GM12872 (cell line): Measurements from ENCODE around the gene PSMB5.

Source experiments
- TF ChIP-seq, protein P1 (sequence below): IDR thresholded peaks from 3 replicates; pipeline ENCODE4 v1.5.1; 2011; ENCODE audit warnings: low read depth, mild to moderate bottlenecking, low read length, moderate library complexity; ENCODE audit not compliant: insufficient read depth

PSMB5 gene

DNA sequence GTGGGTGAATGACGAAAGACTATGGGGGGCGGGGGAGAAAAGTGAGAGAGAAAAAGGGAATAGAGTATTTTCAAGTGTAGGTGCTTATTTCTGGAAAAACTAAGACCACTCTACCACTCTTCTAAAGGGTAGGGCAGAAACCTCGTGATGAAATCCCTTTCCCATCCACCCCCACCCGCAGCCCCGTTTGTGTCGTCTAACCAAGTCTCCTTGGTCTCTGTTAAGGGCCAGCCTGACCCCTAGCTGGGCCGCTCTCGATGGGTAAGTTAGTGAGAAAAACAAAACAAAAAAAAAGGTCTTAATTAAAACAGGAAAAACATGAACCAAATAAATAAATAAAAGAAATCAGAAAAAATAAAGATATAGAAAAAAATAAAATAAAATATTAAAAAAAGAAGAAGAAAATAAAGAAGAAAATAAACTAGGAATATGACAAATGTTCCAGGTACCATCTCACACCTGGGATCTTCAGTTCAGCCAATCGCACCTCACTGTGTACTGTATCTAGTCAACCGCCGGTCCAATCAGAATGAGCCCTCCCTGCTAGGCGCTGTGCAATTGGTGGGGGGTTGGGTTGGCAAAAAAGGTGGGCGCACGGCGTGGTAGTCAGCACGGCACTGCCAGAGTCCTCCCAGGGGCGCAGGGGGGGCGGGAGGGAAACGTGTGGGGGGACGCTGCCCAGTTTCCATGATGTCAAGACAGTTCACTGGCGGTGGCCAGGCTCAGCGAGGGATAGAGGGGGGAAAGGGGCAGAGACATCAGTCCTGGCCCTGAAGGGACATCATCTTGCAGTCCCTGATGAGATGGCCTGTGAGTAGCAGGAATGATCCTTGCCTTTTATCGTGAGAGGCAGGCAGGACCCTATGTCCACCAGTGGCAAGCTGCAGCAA, 32.4 kb upstream of the PSMB5 start:
- TF ChIP-seq, protein P1, sequence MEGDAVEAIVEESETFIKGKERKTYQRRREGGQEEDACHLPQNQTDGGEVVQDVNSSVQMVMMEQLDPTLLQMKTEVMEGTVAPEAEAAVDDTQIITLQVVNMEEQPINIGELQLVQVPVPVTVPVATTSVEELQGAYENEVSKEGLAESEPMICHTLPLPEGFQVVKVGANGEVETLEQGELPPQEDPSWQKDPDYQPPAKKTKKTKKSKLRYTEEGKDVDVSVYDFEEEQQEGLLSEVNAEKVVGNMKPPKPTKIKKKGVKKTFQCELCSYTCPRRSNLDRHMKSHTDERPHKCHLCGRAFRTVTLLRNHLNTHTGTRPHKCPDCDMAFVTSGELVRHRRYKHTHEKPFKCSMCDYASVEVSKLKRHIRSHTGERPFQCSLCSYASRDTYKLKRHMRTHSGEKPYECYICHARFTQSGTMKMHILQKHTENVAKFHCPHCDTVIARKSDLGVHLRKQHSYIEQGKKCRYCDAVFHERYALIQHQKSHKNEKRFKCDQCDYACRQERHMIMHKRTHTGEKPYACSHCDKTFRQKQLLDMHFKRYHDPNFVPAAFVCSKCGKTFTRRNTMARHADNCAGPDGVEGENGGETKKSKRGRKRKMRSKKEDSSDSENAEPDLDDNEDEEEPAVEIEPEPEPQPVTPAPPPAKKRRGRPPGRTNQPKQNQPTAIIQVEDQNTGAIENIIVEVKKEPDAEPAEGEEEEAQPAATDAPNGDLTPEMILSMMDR, result no peak

DNA sequence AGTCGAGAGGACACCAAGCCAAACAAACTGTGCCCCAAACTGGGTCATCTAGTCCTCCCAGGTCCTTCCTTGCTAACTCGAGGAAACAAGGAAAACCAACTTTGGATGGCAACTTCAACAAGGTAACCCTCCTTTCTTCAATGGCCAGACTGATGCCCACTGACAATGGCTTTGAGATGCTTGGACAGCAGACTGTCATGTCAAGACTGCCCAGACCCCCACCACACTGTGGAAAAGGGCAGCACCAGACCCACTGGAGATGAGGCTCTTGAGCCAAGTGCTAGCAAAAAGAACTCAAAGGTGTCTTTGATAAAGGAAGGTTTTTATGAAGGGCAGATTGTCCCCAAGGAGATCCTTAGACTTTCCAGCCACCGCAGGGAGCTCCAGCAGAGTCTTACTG, 31.7 kb upstream of the PSMB5 start:
- TF ChIP-seq, protein P1, result no peak

DNA sequence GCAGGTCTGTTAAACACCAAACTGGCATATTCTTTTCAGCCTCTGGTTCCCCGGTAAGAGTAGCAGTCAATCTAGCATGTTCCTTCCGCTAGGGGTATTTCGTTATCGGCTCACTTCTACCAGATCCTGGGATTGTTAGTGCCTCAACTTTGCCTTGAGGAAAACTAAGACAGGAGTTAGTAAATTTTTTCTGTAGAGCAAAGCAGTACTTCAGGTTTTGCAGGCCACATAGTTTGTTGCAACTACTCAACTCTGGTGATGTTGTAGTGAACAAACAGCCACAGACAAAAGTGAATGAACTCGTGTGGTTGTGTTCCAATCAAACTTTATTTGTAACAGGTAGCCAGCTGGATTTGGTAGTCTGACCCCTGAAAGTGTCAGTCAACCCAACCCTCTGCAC, 28.9 kb upstream of the PSMB5 start:
- TF ChIP-seq, protein P1, result no peak

DNA sequence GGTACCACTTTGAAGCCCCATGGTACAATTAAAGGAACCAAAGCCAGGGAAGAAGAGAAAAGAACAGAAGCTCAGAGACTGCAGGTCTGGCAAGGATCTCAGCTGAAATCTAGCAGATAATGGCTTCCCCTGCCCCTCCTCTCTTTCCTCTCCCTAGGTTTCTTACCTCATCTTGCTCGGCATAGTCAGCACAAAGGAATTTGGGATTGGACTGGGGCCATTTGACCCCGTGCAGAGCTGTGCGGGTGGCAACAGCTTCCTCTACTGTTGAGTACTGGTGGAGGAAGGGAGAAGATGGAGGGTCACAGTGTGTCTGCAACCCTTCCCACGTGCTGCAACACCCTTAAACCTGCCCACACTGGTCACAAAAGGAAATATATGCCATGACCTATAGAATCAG, 27.3 kb upstream of the PSMB5 start:
- TF ChIP-seq, protein P1, result no peak

DNA sequence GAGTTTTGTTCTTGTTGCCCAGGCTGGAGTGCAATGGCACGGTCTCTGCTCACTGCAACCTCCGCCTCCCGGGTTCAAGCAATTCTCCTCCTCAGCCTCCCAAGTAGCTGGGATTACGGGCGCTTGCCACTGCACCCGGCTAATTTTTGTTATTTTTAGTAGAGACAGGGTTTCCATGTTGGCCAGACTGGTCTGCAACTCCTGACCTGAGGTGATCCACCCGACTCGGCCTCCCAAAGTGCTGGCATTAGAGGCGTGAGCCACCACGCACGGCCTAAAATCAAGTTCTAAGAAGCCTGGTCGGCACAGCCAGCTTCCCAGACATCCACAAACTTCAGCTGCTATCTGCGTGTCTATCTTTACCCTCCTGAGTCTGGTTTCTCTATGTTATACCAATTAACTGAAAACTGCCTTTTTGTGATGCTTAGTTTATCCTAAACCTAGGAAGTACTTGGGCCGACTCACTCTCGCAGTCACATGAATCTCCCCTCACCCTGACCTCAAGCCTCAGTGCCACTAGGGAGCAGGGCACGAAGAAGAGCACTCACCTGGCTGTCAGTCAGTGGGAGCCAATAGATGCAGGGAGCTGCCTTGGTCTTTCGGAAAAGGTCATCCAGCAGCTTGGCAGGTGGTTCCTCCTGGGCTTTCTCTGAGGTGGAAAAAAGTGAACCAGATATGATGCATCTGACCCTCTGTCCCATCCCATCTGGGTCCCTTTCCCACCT, 26.0 kb upstream of the PSMB5 start:
- TF ChIP-seq, protein P1, result no peak

DNA sequence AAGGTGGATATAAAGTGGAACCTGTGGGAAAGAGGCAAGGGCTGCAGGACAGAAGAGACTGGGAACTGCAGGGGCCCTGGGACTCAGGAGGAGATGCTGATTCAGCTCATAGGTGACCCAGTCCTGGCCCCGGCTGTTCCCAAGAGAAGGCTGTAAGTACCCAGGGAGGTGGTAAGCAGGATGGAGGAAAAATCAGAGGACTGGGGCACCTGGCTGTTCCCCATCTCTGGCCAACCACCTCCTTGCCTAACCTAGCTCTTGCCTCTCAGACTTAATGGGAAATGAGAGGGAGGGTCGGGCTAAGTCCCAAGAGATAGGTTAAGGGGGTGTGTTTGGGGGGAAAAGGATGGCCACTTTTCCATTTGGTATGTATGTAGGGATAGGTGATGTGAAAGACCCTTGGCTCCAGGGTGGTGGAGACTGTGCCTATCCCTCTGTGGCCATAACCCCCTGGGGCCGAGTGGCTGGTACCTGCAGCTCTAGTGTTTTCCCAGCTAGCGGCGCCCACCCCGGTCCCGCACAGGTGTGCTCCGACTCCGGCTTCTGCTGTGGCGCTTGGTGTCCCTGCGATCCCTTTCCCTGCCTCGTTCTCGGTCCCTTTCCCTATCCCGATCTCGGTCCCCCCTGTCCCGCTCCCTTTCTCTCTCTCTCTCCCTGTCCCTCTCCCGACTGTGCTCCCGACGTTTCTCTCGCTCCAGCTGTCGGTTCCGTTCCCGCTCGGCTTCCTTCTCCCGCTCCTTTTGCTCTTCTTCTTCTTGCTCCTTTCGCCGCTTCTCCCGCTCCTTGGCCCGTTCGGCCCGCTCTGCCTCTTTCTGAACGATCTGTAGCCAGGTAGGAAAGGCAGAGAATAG, 24.2 kb upstream of the PSMB5 start:
- TF ChIP-seq, protein P1, result no peak
